IPS-NIHi7 (cell line): ENCODE data around the gene MED4.

Source experiments
- DNase-seq: peaks from one replicate; pipeline ENCODE4 v3.0.0; 2012; ENCODE audit warnings: mixed read lengths; ENCODE audit errors: extremely low spot score

MED4 gene

GRCh38 chr13:48037346-48038173 lies 57.3 kb downstream of the MED4 start, which contains the start of gene NUDT15:
TSS of gene NUDT15 (plus strand) at chr13:48037726. CDS start at chr13:48037747, 21 bp downstream.
- peak; percentile 96 for DNase-seq

DNA sequence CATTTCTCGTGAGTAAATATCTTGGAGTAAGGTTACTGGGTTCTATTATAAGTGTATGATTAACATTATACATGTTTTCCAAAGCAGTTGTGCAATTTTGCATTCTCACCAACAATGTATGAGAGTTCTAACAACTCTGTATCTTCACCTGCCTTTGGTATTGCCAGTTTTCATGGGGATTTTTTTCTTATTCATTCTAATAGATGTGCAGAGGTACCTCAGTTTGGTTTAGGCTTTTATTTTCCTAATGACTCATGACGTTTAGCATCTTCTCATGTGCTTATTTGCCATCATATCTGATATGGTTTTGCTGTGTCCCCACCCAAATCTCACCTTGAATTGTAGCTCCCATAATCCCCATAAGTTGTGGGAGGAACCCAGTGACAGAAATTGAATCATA lies 65.0 kb downstream of the MED4 start:
- DNase-seq, result no peak

GRCh38 chr13:48028066-48028465 lies 66.8 kb downstream of the MED4 start:
- no peak for DNase-seq
